ENCODE measurements around the gene KLK4.

Gene KLK4, protein sequence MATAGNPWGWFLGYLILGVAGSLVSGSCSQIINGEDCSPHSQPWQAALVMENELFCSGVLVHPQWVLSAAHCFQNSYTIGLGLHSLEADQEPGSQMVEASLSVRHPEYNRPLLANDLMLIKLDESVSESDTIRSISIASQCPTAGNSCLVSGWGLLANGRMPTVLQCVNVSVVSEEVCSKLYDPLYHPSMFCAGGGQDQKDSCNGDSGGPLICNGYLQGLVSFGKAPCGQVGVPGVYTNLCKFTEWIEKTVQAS

DNA sequence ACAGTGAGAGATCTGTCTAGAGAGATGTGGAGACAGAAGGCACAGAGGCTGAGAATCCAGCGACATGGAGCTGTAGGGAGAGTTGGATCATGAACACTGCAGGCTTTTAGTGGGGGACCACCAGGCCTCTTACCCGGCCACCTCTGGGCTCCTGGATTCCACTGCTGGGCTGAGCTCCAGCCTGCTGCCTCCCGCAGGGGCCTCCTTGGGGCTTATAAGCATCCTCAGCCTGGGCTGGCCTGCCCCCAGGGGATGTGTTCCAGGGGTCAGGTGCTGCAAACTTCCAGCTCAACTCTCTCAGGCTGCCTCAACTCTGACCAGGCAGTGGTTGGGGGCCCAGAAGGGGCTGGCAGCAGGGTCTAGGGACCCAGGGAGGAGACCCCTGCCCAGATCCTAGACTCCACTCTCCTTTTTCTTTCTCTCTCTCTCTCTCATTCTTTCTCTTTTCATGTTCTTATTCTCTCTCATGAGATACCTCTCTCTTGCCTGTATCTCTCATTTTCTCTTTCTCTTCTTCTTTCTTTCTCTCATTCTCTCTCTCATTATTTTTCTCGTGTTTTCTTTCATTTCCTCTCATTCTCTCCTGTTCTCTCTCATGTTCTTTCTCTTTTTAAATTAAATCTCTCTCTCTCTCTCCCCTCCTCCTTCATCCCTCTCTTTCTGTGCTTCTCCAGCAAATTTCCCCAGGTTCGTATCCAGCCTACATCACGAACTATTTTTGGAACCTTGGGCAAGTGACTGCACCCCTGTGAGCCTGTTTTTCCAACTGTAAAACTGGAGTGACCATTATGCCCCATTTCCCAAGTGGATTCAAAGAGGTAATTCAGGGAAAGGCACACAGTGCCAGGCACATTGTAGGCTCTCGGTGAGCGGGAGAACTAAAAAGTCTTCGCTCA lies at the start of gene KLK4:
Gene KLK4 (minus strand): TSS at position 190 of the 896 bp plus-strand sequence. CDS start 657 bp downstream, outside the sequence.
- Histone ChIP-seq H3K4me3 (ENCODE audit: low read depth, low read length) (peak within 1 kb of the TSS; percentile 43), H3K36me3 (ENCODE audit: control insufficient read depth, insufficient read depth, low read length) (no peaks in the 10 kb centered on the region), H3K9me3 (ENCODE audit: control insufficient read depth, insufficient read depth, low read length) (no peaks in the 10 kb centered on the region), H3K4me1 (ENCODE audit: control insufficient read depth, insufficient read depth, low read length) (no peaks in the 10 kb centered on the region), H3K27me3 (ENCODE audit: control insufficient read depth, insufficient read depth, low read length) (peaks cover 67% of the 10 kb centered on the region), H3K9ac (ENCODE audit: low read depth, low read length) (no peak within 1 kb of the TSS)

DNA sequence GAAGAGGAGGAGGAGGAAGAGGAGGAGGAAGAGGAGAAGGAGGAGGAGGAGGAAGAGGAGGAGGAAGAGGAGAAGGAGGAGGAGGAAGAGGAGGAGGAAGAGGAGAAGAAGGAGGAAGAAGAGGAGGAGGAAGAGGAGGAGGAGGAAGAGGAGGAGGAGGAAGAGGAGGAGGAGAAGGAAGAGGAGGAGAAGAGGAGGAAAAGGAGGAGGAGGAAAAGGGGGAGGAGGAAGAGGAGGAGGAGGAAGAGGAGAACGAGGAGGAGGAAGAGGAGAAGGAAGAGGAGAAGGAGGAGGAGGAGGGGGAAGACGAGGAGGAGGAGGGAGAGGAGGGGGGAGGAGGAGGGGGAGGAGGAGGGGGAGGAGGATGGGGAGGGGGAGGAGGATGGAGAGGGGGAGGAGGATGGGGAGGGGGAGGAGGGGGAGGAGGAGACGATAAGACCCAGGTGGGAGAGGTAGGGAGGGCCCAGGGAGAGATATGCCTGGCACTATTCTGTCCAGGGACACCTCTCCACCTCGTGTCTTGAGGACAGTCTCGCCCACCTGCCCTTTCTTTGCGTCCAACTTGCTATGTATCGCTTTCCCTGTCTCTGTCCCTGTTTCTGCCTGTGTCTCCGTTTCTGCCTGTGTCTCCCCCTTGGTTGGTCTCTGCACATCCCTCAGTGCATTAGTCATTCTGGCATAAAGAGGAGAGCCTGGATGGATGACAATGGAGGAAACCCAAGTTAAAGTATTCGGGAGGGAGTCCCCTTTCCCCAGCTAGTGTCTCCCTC lies 48.7 kb upstream of the KLK4 start:
- Histone ChIP-seq H3K9me3 (ENCODE audit: control insufficient read depth, insufficient read depth, low read length) (no peaks in the 10 kb centered on the region), H3K4me3 (ENCODE audit: low read depth, low read length) (no peak overlapping the region), H3K27me3 (ENCODE audit: control insufficient read depth, insufficient read depth, low read length) (no peaks in the 10 kb centered on the region), H3K9ac (ENCODE audit: low read depth, low read length) (no peak overlapping the region), H3K36me3 (ENCODE audit: control insufficient read depth, insufficient read depth, low read length) (no peaks in the 10 kb centered on the region), H3K4me1 (ENCODE audit: control insufficient read depth, insufficient read depth, low read length) (no peaks in the 10 kb centered on the region)

DNA sequence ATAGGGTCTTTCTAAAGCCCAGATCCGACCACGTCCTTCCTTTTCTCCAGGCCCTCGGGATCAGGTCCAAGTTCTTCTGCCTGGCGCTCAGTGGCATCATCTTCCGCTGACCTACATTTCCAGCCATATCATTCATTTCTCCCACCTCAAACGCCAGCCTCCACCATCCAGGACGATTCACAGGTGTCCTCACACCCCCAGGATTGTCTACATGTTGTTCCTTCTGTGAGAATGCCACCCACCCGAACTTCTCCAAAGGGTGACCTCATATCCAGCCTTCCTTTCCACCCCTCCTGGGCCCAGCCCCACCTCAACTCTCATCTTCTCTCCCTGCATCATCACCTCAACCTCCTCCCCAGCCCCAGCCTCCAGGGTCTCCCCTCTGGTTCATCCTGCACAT lies 46.4 kb upstream of the KLK4 start:
- Histone ChIP-seq H3K9ac (ENCODE audit: low read depth, low read length) (no peak overlapping the region), H3K4me1 (ENCODE audit: control insufficient read depth, insufficient read depth, low read length) (peaks cover 7% of the 10 kb centered on the region), H3K4me3 (ENCODE audit: low read depth, low read length) (no peak overlapping the region), H3K9me3 (ENCODE audit: control insufficient read depth, insufficient read depth, low read length) (no peaks in the 10 kb centered on the region), H3K27me3 (ENCODE audit: control insufficient read depth, insufficient read depth, low read length) (no peaks in the 10 kb centered on the region), H3K36me3 (ENCODE audit: control insufficient read depth, insufficient read depth, low read length) (no peaks in the 10 kb centered on the region)

DNA sequence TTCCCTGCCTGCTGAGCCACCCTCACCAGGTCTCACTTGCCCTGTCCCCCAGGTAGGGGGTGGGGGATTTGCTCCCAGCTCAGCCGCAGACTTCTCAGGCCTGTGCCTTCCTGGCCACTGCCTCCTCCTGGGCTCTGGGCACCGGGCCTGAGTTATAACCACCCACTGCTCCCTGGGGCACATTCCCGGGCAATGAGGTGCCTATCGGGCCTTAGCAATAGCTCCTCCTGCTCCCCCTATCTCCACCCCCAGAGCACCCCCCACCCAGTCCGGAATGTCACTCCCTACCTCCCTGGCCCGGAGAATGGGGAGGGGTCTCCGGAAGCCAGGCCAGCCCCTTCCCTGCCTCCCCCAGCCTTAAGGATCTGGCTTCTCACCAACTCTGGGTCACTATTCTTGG lies 41.7 kb upstream of the KLK4 start, which contains the start of gene KLK5:
Gene KLK5 (minus strand): TSS at position 129 of the 400 bp plus-strand sequence. CDS start 381 bp downstream, outside the sequence.
- Histone ChIP-seq H3K4me1 (ENCODE audit: control insufficient read depth, insufficient read depth, low read length) (peaks cover 7% of the 10 kb centered on the region), H3K27me3 (ENCODE audit: control insufficient read depth, insufficient read depth, low read length) (no peaks in the 10 kb centered on the region), H3K36me3 (ENCODE audit: control insufficient read depth, insufficient read depth, low read length) (no peaks in the 10 kb centered on the region), H3K9ac (ENCODE audit: low read depth, low read length) (no peak within 1 kb of the TSS), H3K4me3 (ENCODE audit: low read depth, low read length) (no peak within 1 kb of the TSS), H3K9me3 (ENCODE audit: control insufficient read depth, insufficient read depth, low read length) (no peaks in the 10 kb centered on the region)

DNA sequence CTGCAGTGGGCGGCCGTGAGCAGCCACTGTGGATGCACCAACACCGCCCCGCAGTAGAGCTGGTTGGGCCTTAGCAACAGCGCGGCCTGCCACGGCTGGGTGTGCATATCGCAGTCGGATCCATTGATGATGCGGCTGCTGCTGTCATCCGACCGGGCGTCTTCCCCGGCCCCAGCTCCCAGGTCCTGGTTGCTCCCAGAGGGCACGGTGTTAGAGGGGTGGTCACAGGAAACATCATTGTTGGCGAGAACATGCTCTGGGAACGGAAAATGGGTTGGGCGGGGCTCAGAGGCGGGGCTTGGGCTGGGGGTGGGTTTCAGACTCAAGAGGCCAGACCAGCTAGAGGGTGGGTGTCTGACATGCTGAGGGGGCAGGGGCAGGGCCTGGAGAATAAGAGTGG lies 38.7 kb upstream of the KLK4 start:
- no peaks in the 10 kb centered on the region for H3K27me3 ChIP-seq (ENCODE audit: control insufficient read depth, insufficient read depth, low read length)
- peaks cover 7% of the 10 kb centered on the region for H3K4me1 ChIP-seq (ENCODE audit: control insufficient read depth, insufficient read depth, low read length)
- no peak overlapping the region for H3K9ac ChIP-seq (ENCODE audit: low read depth, low read length)
- no peaks in the 10 kb centered on the region for H3K36me3 ChIP-seq (ENCODE audit: control insufficient read depth, insufficient read depth, low read length)
- H3K4me3 ChIP-seq (ENCODE audit: low read depth, low read length), result peak overlapping the region; percentile 35
- no peaks in the 10 kb centered on the region for H3K9me3 ChIP-seq (ENCODE audit: control insufficient read depth, insufficient read depth, low read length)

DNA sequence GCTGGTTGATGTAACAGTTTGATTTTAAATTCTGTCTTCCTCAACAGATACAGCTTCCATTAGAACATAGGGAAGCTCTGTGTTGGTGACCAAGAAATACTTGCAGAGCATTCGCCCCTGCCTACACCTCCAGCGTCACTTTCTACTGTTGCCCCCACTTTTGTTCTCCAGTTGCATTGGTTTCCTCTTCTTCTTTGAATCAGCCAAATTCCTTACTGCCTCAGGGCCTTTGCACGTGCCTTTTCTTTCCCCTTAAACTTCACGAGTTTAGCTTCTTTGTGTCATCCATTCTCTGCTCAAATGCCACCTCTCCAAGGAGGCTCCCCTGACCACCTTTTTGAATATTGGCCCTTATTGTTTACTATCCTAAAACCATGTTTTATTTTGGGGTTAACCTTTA lies 35.9 kb upstream of the KLK4 start:
- Histone ChIP-seq H3K9me3 (ENCODE audit: control insufficient read depth, insufficient read depth, low read length) (no peaks in the 10 kb centered on the region), H3K36me3 (ENCODE audit: control insufficient read depth, insufficient read depth, low read length) (no peaks in the 10 kb centered on the region), H3K9ac (ENCODE audit: low read depth, low read length) (no peak overlapping the region), H3K4me3 (ENCODE audit: low read depth, low read length) (no peak overlapping the region), H3K27me3 (ENCODE audit: control insufficient read depth, insufficient read depth, low read length) (no peaks in the 10 kb centered on the region), H3K4me1 (ENCODE audit: control insufficient read depth, insufficient read depth, low read length) (no peaks in the 10 kb centered on the region)

DNA sequence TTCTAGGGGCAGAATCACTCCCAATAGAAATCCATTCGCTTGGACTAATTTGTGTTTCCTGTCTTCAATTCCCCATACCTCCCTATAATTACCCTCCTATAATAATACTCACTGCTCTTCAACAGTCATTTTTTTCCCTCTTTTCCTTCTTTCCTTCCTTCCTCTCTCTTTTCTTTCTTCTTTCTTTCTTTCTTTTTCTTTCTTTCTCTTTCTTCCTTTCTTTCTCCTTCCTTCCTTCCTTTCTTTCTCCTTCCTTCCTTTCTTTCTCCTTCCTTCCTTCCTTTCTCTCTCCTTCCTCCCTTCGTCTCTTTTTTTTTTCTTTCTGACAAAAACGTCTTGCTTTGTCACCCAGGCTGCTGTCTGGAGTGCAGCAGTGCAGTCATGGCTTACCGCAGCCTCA lies 33.6 kb upstream of the KLK4 start:
- no peak overlapping the region for H3K9ac ChIP-seq (ENCODE audit: low read depth, low read length)
- H3K36me3 ChIP-seq (ENCODE audit: control insufficient read depth, insufficient read depth, low read length), result no peaks in the 10 kb centered on the region
- H3K4me3 ChIP-seq (ENCODE audit: low read depth, low read length), result no peak overlapping the region
- H3K27me3 ChIP-seq (ENCODE audit: control insufficient read depth, insufficient read depth, low read length), result no peaks in the 10 kb centered on the region
- H3K4me1 ChIP-seq (ENCODE audit: control insufficient read depth, insufficient read depth, low read length), result no peaks in the 10 kb centered on the region
- no peaks in the 10 kb centered on the region for H3K9me3 ChIP-seq (ENCODE audit: control insufficient read depth, insufficient read depth, low read length)

DNA sequence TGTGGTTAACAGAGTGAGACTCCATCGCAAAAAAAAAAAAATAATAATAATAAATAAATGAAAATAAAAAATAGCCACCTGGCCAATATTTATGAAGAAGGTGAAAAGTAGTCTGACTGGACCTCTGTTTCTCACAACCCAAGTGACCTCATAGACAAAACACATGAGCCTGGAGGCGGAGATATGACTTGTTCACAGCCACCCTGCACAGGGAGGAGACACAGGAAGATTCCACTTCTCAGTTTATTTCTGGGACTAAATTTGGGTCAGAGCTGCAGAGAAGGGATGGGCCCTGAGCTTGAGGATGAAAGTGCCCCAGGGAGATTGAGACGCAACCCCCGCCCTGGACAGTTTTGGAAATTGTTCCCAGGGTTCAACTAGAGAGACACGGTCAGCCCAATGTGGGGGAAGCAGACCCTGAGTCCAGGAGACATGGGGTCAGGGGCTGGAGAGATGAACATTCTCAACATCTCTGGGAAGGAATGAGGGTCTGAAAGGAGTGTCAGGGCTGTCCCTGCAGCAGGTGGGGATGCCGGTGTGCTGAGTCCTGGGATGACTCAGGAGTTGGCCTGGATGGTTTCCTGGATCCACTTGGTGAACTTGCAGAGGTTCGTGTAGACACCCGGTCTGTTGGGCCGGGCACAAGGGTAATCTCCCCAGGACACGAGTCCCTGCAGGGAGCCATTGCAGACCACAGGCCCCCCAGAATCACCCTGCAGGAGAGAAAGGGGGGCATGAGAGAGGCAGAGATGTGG lies 32.1 kb upstream of the KLK4 start:
- Histone ChIP-seq H3K4me1 (ENCODE audit: control insufficient read depth, insufficient read depth, low read length) (no peaks in the 10 kb centered on the region), H3K36me3 (ENCODE audit: control insufficient read depth, insufficient read depth, low read length) (no peaks in the 10 kb centered on the region), H3K27me3 (ENCODE audit: control insufficient read depth, insufficient read depth, low read length) (no peaks in the 10 kb centered on the region), H3K9me3 (ENCODE audit: control insufficient read depth, insufficient read depth, low read length) (no peaks in the 10 kb centered on the region), H3K4me3 (ENCODE audit: low read depth, low read length) (no peak overlapping the region), H3K9ac (ENCODE audit: low read depth, low read length) (no peak overlapping the region)

DNA sequence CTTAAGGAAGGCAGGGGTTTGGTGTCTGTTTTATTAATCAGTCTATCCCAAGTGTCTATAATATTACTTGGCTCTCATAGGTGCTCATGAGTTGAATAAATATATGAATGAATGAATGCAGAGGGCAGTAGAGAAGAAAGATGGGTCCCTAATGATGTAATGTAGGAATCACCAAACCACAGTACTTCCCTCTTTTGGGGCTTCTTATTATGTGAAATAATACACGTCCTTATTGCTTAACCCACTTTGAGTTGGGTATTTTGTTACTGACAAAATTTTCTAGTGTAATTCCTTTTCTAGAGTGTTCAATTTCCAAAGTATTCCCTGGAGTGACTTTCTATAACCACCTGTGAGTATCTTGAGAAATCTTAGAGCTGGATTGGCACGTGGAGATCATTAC lies 28.4 kb upstream of the KLK4 start:
- H3K27me3 ChIP-seq (ENCODE audit: control insufficient read depth, insufficient read depth, low read length), result peaks cover 3% of the 10 kb centered on the region

DNA sequence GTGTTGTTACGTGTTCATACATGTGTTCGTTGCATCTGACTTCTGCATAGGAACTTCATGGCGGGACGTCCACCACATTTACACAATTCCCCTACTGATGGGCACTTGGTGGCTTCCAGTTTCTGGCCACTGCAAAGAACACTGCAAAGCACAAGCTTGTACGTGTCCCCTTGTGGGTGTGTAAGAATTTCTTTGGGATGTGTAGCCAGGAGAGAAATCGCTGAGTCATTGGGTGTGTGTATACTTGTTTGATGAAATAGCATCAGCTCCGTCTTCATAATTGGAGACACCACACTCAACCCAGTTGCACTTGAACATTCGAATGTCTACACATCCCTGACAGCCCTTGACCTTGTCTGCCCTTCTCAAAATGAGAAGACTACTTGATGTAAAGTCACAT lies 22.4 kb upstream of the KLK4 start:
- no peaks in the 10 kb centered on the region for H3K9me3 ChIP-seq (ENCODE audit: control insufficient read depth, insufficient read depth, low read length)
- H3K4me3 ChIP-seq (ENCODE audit: low read depth, low read length), result no peak overlapping the region
- H3K9ac ChIP-seq (ENCODE audit: low read depth, low read length), result no peak overlapping the region
- peaks cover 7% of the 10 kb centered on the region for H3K27me3 ChIP-seq (ENCODE audit: control insufficient read depth, insufficient read depth, low read length)
- H3K36me3 ChIP-seq (ENCODE audit: control insufficient read depth, insufficient read depth, low read length), result no peaks in the 10 kb centered on the region
- H3K4me1 ChIP-seq (ENCODE audit: control insufficient read depth, insufficient read depth, low read length), result no peaks in the 10 kb centered on the region

More for the DNA sequence above, 28.4 kb upstream of the KLK4 start:
- H3K4me3 ChIP-seq (ENCODE audit: low read depth, low read length), result no peak overlapping the region
- no peaks in the 10 kb centered on the region for H3K9me3 ChIP-seq (ENCODE audit: control insufficient read depth, insufficient read depth, low read length)
- H3K9ac ChIP-seq (ENCODE audit: low read depth, low read length), result no peak overlapping the region
- no peaks in the 10 kb centered on the region for H3K4me1 ChIP-seq (ENCODE audit: control insufficient read depth, insufficient read depth, low read length)
- no peaks in the 10 kb centered on the region for H3K36me3 ChIP-seq (ENCODE audit: control insufficient read depth, insufficient read depth, low read length)

DNA sequence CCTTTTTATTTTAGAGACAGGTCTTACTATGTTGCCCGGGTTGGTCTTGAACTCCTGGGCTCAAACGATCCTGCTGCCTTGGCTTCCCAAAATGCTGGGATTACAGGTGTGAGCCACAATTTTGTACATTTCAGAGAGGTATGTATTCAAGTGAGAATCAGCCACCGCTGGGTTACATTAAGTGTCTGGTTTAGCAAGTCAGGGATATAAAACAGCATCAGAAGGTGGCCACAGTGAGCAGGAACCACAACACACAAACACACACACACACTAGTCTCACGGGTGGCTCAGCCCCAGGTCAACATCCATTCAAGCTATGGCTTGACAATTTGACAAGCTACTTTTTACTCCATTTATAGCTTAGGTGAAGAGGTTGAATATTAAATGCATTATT lies 21.5 kb upstream of the KLK4 start:
- no peak overlapping the region for H3K9ac ChIP-seq (ENCODE audit: low read depth, low read length)
- no peak overlapping the region for H3K4me3 ChIP-seq (ENCODE audit: low read depth, low read length)
- peaks cover 7% of the 10 kb centered on the region for H3K27me3 ChIP-seq (ENCODE audit: control insufficient read depth, insufficient read depth, low read length)
- no peaks in the 10 kb centered on the region for H3K36me3 ChIP-seq (ENCODE audit: control insufficient read depth, insufficient read depth, low read length)
- no peaks in the 10 kb centered on the region for H3K9me3 ChIP-seq (ENCODE audit: control insufficient read depth, insufficient read depth, low read length)
- no peaks in the 10 kb centered on the region for H3K4me1 ChIP-seq (ENCODE audit: control insufficient read depth, insufficient read depth, low read length)

All from iPS-15b (cell line).